WTC11 (cell line): ENCODE data around the gene PLCG1. TPM values are rescaled to one million over a fixed set of nuclear protein-coding genes. Genes with fewer than 3 reads are reported as not detected.

Experiments
- ATAC-seq: fragments of 200-7000 bp; cut with Tn5 transposase; 2 replicates; pipeline ENCODE4 v1.10.0; 2021; ENCODE audit warnings: mild to moderate bottlenecking, moderate library complexity
- CTCF ChIA-PET: fragments of 300-600 bp; sonication (Branson Sonifier 250); formaldehyde crosslinking; loops from one replicate; lab custom pipeline; 2021; ENCODE audit warnings: antibody characterized with exemption; lab: Charles Lee
- POLR2A ChIA-PET: fragments of 350-600 bp; sonication (Branson Sonifier 250); formaldehyde crosslinking; loops from one replicate; lab custom pipeline; 2021; ENCODE audit warnings: antibody characterized with exemption; lab: Charles Lee
- DNase-seq: peaks from one replicate; pipeline ENCODE4 v3.0.0; 2021; ENCODE audit warnings: low spot score
- H3K27ac Mint-ChIP-seq: 2 replicates; pipeline ENCODE4 v1.8.0; 2021; ENCODE audit warnings: mixed read lengths
- H3K27me3 Mint-ChIP-seq: 2 replicates; pipeline ENCODE4 v1.8.0; 2021; ENCODE audit warnings: low read depth, mild to moderate bottlenecking, moderate library complexity, mixed read lengths
- H3K36me3 Mint-ChIP-seq: 2 replicates; pipeline ENCODE4 v1.8.0; 2021; ENCODE audit warnings: mixed read lengths
- H3K4me1 Mint-ChIP-seq: 2 replicates; pipeline ENCODE4 v1.8.0; 2022; ENCODE audit warnings: mixed read lengths
- H3K4me3 Mint-ChIP-seq: 2 replicates; pipeline ENCODE4 v1.8.0; 2021; ENCODE audit warnings: mild to moderate bottlenecking, moderate library complexity, mixed read lengths
- H3K9me3 Mint-ChIP-seq: 2 replicates; pipeline ENCODE4 v1.8.0; 2021; ENCODE audit warnings: mixed read lengths
- FOXP1 ChIP-seq: sonication (generic); formaldehyde crosslinking; IDR thresholded peaks from 2 replicates; pipeline ENCODE4 v1.8.0; 2022; ENCODE audit warnings: missing genetic modification reagents, mild to moderate bottlenecking, moderate library complexity, borderline replicate concordance
- NFYB ChIP-seq: sonication (generic); formaldehyde crosslinking; conservative IDR thresholded peaks from 2 replicates; pipeline ENCODE4 v1.8.0; 2022; ENCODE audit warnings: low read depth, missing genetic modification reagents
- PRRX2 ChIP-seq: fragments of 250-450 bp; sonication (Bioruptor Pico); IDR thresholded peaks from 2 replicates; pipeline ENCODE4 v1.8.0; 2021; ENCODE audit warnings: mild to moderate bottlenecking
- ZNF232 ChIP-seq: sonication (generic); formaldehyde crosslinking; IDR thresholded peaks from 2 replicates; pipeline ENCODE4 v1.8.0; 2022; ENCODE audit warnings: mild to moderate bottlenecking, missing genetic modification reagents
- ZNF671 ChIP-seq: fragments of 250-450 bp; sonication (Bioruptor Pico); IDR thresholded peaks from 2 replicates; pipeline ENCODE4 v1.8.0; 2021; ENCODE audit warnings: mild to moderate bottlenecking
- total RNA-seq: library from RNA; stranded (reverse); gene quantifications from 3 replicates; pipeline ENCODE4 v1.2.3, GENCODE V29; 2021
- TF ChIP-seq, protein P1 (sequence below): sonication (generic); formaldehyde crosslinking; IDR thresholded peaks from 2 replicates; pipeline ENCODE4 v1.8.1; 2022; ENCODE audit warnings: mild to moderate bottlenecking, missing genetic modification reagents, moderate library complexity, borderline replicate concordance
- TF ChIP-seq, protein P2 (sequence below): sonication (generic); formaldehyde crosslinking; IDR thresholded peaks from 2 replicates; pipeline ENCODE4 v1.8.0; 2022; ENCODE audit warnings: mild to moderate bottlenecking, missing genetic modification reagents
- TF ChIP-seq, protein P3 (sequence below): sonication (generic); formaldehyde crosslinking; IDR thresholded peaks from 2 replicates; pipeline ENCODE4 v1.8.0; 2023; ENCODE audit warnings: missing genetic modification reagents, mild to moderate bottlenecking, borderline replicate concordance
- TF ChIP-seq, protein P4 (sequence below): fragments of 250-450 bp; sonication (Bioruptor Pico); IDR thresholded peaks from 2 replicates; pipeline ENCODE4 v1.9.0; 2021; ENCODE audit warnings: moderate library complexity, mild to moderate bottlenecking, inconsistent platforms, borderline replicate concordance
- TF ChIP-seq, protein P5 (sequence below): fragments of 250-450 bp; sonication (Bioruptor Pico); IDR thresholded peaks from 2 replicates; pipeline ENCODE4 v1.9.0; 2021; ENCODE audit warnings: mild to moderate bottlenecking, borderline replicate concordance
- TF ChIP-seq, protein P6 (sequence below): sonication (generic); formaldehyde crosslinking; IDR thresholded peaks from 2 replicates; pipeline ENCODE4 v1.8.0; 2022; ENCODE audit warnings: mild to moderate bottlenecking, missing genetic modification reagents

The PLCG1 gene
- total RNA-seq, 1 experiment from 2014 or later = 201 TPM

DNA sequence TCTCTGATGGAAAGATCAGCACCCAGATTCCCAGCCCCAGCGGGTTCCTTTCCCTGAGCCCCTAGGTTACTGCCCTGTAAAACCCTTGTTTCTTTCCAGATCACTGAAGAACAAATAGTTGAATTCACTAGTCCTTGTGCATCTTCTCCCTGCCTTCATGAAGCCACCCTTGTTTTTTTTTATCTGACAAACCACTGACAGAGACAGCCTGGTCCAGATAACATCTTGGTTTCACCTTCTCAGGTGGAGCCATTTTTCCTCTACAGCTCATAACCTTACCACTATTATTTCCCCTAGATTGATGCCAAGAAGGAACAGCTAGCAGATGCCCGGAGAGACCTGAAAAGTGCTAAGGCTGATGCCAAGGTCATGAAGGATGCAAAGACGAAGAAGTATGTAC, 15.9 kb upstream of the PLCG1 start:
- Mint-ChIP-seq H3K36me3 (peaks cover 74% of the 10 kb centered on the region), H3K9me3 (no peaks in the 10 kb centered on the region), H3K4me3 (no peak overlapping the region), H3K27me3 (no peaks in the 10 kb centered on the region), H3K4me1 (no peaks in the 10 kb centered on the region), H3K27ac (no peak overlapping the region)
- DNase-seq (no peak), ATAC-seq (no peak)
- TF ChIP-seq PRRX2 (CRISPR knock-in tag) (no peak), ZNF232 (CRISPR knock-in tag) (no peak), ZNF671 (no peak)
- TF ChIP-seq, protein P1, sequence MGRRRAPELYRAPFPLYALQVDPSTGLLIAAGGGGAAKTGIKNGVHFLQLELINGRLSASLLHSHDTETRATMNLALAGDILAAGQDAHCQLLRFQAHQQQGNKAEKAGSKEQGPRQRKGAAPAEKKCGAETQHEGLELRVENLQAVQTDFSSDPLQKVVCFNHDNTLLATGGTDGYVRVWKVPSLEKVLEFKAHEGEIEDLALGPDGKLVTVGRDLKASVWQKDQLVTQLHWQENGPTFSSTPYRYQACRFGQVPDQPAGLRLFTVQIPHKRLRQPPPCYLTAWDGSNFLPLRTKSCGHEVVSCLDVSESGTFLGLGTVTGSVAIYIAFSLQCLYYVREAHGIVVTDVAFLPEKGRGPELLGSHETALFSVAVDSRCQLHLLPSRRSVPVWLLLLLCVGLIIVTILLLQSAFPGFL (CRISPR knock-in tag) = no peak
- TF ChIP-seq, protein P2, sequence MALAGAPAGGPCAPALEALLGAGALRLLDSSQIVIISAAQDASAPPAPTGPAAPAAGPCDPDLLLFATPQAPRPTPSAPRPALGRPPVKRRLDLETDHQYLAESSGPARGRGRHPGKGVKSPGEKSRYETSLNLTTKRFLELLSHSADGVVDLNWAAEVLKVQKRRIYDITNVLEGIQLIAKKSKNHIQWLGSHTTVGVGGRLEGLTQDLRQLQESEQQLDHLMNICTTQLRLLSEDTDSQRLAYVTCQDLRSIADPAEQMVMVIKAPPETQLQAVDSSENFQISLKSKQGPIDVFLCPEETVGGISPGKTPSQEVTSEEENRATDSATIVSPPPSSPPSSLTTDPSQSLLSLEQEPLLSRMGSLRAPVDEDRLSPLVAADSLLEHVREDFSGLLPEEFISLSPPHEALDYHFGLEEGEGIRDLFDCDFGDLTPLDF (CRISPR knock-in tag) = no peak
- ChIA-PET CTCF (interaction anchor here (0.8 to 1.8 kb wide), 4 partner anchors 13 to 27 kb away, joined by 3 to 5 read pairs (median 4); no protein-coding TSS in a partner anchor), POLR2A (no interaction called here)

DNA sequence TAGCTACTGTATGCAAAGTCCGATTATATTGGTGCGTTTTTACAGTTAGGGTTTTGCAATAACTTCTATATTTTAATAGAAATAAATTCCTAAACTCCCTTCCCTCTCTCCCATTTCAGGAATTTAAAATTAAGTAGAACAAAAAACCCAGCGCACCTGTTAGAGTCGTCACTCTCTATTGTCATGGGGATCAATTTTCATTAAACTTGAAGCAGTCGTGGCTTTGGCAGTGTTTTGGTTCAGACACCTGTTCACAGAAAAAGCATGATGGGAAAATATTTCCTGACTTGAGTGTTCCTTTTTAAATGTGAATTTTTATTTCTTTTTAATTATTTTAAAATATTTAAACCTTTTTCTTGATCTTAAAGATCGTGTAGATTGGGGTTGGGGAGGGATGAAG, 13.7 kb upstream of the PLCG1 start:
- Mint-ChIP-seq H3K36me3 (peaks cover 66% of the 10 kb centered on the region), H3K27me3 (no peaks in the 10 kb centered on the region), H3K27ac (no peak overlapping the region), H3K4me3 (no peak overlapping the region), H3K9me3 (peaks cover 3% of the 10 kb centered on the region; the same call in 1 of the 2 replicates), H3K4me1 (no peaks in the 10 kb centered on the region)
- no peak for DNase-seq
- TF ChIP-seq, protein P2 (CRISPR knock-in tag) = no peak
- no peak for TF ChIP-seq NFYB (CRISPR knock-in tag)
- TF ChIP-seq, protein P3, sequence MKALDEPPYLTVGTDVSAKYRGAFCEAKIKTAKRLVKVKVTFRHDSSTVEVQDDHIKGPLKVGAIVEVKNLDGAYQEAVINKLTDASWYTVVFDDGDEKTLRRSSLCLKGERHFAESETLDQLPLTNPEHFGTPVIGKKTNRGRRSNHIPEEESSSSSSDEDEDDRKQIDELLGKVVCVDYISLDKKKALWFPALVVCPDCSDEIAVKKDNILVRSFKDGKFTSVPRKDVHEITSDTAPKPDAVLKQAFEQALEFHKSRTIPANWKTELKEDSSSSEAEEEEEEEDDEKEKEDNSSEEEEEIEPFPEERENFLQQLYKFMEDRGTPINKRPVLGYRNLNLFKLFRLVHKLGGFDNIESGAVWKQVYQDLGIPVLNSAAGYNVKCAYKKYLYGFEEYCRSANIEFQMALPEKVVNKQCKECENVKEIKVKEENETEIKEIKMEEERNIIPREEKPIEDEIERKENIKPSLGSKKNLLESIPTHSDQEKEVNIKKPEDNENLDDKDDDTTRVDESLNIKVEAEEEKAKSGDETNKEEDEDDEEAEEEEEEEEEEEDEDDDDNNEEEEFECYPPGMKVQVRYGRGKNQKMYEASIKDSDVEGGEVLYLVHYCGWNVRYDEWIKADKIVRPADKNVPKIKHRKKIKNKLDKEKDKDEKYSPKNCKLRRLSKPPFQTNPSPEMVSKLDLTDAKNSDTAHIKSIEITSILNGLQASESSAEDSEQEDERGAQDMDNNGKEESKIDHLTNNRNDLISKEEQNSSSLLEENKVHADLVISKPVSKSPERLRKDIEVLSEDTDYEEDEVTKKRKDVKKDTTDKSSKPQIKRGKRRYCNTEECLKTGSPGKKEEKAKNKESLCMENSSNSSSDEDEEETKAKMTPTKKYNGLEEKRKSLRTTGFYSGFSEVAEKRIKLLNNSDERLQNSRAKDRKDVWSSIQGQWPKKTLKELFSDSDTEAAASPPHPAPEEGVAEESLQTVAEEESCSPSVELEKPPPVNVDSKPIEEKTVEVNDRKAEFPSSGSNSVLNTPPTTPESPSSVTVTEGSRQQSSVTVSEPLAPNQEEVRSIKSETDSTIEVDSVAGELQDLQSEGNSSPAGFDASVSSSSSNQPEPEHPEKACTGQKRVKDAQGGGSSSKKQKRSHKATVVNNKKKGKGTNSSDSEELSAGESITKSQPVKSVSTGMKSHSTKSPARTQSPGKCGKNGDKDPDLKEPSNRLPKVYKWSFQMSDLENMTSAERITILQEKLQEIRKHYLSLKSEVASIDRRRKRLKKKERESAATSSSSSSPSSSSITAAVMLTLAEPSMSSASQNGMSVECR (CRISPR knock-in tag) = no peak
- TF ChIP-seq, protein P4, sequence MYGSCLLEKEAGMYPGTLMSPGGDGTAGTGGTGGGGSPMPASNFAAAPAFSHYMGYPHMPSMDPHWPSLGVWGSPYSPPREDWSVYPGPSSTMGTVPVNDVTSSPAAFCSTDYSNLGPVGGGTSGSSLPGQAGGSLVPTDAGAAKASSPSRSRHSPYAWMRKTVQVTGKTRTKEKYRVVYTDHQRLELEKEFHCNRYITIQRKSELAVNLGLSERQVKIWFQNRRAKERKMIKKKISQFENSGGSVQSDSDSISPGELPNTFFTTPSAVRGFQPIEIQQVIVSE = no peak
- no peak for TF ChIP-seq FOXP1 (CRISPR knock-in tag)
- TF ChIP-seq, protein P5, sequence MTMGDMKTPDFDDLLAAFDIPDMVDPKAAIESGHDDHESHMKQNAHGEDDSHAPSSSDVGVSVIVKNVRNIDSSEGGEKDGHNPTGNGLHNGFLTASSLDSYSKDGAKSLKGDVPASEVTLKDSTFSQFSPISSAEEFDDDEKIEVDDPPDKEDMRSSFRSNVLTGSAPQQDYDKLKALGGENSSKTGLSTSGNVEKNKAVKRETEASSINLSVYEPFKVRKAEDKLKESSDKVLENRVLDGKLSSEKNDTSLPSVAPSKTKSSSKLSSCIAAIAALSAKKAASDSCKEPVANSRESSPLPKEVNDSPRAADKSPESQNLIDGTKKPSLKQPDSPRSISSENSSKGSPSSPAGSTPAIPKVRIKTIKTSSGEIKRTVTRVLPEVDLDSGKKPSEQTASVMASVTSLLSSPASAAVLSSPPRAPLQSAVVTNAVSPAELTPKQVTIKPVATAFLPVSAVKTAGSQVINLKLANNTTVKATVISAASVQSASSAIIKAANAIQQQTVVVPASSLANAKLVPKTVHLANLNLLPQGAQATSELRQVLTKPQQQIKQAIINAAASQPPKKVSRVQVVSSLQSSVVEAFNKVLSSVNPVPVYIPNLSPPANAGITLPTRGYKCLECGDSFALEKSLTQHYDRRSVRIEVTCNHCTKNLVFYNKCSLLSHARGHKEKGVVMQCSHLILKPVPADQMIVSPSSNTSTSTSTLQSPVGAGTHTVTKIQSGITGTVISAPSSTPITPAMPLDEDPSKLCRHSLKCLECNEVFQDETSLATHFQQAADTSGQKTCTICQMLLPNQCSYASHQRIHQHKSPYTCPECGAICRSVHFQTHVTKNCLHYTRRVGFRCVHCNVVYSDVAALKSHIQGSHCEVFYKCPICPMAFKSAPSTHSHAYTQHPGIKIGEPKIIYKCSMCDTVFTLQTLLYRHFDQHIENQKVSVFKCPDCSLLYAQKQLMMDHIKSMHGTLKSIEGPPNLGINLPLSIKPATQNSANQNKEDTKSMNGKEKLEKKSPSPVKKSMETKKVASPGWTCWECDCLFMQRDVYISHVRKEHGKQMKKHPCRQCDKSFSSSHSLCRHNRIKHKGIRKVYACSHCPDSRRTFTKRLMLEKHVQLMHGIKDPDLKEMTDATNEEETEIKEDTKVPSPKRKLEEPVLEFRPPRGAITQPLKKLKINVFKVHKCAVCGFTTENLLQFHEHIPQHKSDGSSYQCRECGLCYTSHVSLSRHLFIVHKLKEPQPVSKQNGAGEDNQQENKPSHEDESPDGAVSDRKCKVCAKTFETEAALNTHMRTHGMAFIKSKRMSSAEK (CRISPR knock-in tag) = no peak
- TF ChIP-seq, protein P6, sequence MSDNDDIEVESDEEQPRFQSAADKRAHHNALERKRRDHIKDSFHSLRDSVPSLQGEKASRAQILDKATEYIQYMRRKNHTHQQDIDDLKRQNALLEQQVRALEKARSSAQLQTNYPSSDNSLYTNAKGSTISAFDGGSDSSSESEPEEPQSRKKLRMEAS (CRISPR knock-in tag) = no peak
- CTCF ChIA-PET = no interaction called here
- no peak for ATAC-seq
- POLR2A ChIA-PET = no interaction called here
